Keratinocyte (primary cell): ENCODE data around the gene P2RY12.

ENCODE experiments used
- EZH2 ChIP-seq: IDR thresholded peaks from one replicate; pipeline ENCODE4 v1.6.1; 2012; ENCODE audit warnings: inconsistent platforms, mild to moderate bottlenecking, low read length, moderate library complexity
- TF ChIP-seq, protein P1 (sequence below), 3 experiments: IDR thresholded peaks in 1 of 3; conservative IDR thresholded peaks in 1 of 3; optimal IDR thresholded peaks in 1 of 3; 2 replicates in 2 of 3; 3 replicates in 1 of 3; pipeline versions ENCODE3 to v1.5.1; 2011; ENCODE audit warnings: low read length in 3 of 3, mild to moderate bottlenecking in 3 of 3, moderate library complexity in 2 of 3, control low read depth in 1 of 3, inconsistent platforms in 1 of 3; ENCODE audit not compliant: insufficient read depth in 2 of 3; ENCODE audit errors: extremely low read depth in 1 of 3

DNA sequence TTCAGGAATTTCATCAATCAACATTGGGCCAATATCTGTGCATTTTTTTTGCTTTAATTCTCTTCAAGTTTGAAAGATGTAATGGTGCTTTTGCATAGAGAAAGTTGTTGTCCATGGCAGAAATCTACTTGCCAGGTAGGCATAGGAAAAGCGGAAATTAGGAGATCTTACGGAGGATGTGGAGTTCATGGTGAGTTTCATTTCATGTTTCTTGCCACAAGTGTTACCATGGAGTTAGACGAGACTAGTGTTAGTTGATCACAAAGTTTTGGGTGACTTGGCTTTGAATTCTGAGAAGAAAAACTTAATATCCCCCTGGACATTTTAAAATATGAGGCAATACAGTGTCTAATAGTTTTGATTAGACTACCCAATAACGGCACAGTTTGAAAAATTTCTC, 54.2 kb downstream of the P2RY12 start:
- TF ChIP-seq, protein P1, sequence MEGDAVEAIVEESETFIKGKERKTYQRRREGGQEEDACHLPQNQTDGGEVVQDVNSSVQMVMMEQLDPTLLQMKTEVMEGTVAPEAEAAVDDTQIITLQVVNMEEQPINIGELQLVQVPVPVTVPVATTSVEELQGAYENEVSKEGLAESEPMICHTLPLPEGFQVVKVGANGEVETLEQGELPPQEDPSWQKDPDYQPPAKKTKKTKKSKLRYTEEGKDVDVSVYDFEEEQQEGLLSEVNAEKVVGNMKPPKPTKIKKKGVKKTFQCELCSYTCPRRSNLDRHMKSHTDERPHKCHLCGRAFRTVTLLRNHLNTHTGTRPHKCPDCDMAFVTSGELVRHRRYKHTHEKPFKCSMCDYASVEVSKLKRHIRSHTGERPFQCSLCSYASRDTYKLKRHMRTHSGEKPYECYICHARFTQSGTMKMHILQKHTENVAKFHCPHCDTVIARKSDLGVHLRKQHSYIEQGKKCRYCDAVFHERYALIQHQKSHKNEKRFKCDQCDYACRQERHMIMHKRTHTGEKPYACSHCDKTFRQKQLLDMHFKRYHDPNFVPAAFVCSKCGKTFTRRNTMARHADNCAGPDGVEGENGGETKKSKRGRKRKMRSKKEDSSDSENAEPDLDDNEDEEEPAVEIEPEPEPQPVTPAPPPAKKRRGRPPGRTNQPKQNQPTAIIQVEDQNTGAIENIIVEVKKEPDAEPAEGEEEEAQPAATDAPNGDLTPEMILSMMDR (optimal IDR thresholded peaks at IDR 0.05 in 1 of 3, IDR thresholded peaks at IDR 0.05 in 1 of 3, conservative IDR thresholded peaks at IDR 0.05 in 1 of 3; ENCODE audit: extremely low read depth in 1 of 3, insufficient read depth in 2 of 3, low read length in 3 of 3) = no peak
- no peak for TF ChIP-seq EZH2
